Retinal pigment epithelial cell (primary cell): ENCODE measurements around the gene MLYCD.

Experiments used
- DNase-seq: peaks from one replicate; pipeline ENCODE4 v3.0.0-alpha.2; 2010; ENCODE audit warnings: low read depth
- H3K4me3 ChIP-seq: 2 replicates; pipeline ENCODE4 v1.5.1; 2011; ENCODE audit warnings: mild to moderate bottlenecking, low read length, control low read depth, moderate library complexity
- TF ChIP-seq, protein P1 (sequence below): conservative IDR thresholded peaks from 2 replicates; pipeline ENCODE4 v1.5.1; 2011; ENCODE audit warnings: low read depth, low read length, control low read depth, inconsistent platforms

Gene MLYCD

DNA sequence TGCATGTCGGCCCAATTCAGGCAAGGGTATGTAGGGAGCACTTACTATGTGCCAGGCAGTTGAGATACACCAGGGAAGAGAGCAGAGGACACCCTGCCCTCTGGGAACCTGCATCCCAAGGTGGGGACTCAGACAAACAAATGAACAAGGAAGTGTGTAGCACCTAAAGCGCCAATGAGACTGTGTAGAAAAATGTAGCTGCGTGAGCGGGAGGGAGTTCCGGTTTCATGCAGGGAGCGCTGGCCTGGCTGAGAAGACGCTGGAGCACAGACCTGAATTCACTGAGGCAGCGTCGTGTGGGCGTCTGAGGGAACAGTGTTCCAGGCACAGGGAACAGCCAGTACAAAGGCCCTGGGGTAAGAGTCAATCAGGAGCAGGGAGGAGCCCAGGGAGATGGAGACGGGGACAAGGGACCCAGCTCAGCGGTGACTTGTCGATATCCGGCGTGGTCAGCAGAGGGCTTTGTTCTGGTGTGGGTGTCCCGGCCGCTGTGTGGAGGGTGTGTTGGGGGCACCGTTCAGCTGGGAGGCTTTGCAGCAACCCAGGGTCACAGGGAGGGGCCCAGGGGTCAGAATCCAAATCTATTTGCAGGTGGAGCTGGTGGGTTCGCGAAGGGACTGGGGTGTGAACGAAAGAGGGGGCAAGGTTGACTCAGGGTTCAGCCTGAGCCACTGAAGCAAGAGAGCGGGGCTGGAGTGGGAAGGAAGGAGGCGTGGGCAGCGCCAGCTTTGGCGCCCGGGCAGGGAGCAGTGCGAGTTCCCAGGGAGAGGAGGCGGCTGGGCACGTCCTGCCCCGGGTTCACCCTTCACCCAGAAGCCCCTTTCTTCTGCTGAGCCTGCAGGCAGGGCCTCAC lies 36.3 kb downstream of the MLYCD start:
- no peak overlapping the region for H3K4me3 ChIP-seq
- DNase-seq: no peak
- TF ChIP-seq, protein P1, sequence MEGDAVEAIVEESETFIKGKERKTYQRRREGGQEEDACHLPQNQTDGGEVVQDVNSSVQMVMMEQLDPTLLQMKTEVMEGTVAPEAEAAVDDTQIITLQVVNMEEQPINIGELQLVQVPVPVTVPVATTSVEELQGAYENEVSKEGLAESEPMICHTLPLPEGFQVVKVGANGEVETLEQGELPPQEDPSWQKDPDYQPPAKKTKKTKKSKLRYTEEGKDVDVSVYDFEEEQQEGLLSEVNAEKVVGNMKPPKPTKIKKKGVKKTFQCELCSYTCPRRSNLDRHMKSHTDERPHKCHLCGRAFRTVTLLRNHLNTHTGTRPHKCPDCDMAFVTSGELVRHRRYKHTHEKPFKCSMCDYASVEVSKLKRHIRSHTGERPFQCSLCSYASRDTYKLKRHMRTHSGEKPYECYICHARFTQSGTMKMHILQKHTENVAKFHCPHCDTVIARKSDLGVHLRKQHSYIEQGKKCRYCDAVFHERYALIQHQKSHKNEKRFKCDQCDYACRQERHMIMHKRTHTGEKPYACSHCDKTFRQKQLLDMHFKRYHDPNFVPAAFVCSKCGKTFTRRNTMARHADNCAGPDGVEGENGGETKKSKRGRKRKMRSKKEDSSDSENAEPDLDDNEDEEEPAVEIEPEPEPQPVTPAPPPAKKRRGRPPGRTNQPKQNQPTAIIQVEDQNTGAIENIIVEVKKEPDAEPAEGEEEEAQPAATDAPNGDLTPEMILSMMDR: no peak

DNA sequence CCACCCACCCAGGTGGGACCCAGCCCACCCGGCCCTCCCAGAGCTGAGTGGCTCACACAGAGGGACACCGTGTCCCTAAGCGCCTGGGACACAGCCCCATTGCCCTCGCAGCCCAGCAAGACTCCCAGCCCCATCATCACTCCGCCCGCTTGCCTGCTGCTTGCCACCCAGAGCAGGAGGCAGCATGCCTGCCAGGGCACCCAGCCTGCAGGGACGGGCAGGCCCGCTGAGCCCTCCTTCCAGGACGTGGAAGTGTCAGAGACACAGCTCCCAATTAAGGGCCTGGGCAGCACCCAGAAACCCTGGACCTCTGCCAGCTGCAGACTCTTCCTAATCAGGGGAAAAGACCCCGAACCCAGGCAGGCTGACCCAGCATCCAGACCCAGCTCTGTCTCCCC lies 36.9 kb downstream of the MLYCD start:
- TF ChIP-seq, protein P1: no peak

DNA sequence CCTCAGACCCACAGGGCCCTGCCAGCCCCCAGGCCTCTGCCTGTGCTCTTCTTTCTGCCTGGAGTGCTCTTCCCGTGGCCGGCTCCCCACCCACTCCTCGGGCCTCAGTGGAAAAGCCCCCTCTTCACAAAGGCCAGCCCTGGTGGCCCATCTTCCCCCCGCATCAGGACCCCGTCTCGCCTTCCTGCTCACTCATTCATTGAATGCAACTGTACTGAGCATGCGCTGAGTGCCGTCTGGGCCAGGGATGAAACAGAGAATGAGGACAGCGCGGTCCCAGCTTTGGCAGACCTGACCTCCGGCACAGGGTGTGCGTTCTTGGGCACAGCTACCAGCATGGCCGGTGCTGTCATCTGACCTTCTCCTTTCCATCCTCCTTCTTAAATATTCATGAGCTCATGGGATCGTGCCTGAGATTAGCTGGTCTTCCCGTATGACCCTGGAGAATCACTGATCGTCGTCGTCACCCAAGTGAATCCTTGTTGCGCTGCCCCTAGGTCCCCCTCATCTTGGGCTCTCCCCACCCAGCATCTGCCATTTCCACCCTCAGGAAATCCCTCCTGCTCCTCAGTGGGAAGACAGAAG lies 37.8 kb downstream of the MLYCD start:
- TF ChIP-seq, protein P1: no peak
- no peak overlapping the region for H3K4me3 ChIP-seq
- DNase-seq: no peak

More for the DNA sequence above, 36.9 kb downstream of the MLYCD start:
- no peak overlapping the region for H3K4me3 ChIP-seq
- DNase-seq: no peak

DNA sequence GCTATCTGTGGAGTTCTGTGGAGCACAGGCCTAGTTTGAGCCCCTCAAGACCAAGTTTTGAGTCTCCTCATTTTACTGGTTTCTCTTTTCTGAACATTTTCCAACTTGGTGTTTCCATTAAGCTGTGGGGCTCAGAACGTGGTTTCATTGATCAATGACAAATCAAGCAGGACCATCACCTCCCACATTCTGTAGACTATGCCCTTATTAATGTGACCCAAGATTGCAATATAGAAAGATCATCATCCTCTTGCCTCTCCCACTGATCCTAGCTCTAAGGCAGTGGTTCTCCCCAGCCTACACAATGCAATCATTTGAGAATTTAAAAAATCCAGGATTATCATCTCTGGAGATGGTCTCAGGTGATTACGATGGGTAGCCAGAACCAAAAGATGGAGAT lies 38.4 kb downstream of the MLYCD start:
- TF ChIP-seq, protein P1: no peak
- DNase-seq: no peak
- no peak overlapping the region for H3K4me3 ChIP-seq

DNA sequence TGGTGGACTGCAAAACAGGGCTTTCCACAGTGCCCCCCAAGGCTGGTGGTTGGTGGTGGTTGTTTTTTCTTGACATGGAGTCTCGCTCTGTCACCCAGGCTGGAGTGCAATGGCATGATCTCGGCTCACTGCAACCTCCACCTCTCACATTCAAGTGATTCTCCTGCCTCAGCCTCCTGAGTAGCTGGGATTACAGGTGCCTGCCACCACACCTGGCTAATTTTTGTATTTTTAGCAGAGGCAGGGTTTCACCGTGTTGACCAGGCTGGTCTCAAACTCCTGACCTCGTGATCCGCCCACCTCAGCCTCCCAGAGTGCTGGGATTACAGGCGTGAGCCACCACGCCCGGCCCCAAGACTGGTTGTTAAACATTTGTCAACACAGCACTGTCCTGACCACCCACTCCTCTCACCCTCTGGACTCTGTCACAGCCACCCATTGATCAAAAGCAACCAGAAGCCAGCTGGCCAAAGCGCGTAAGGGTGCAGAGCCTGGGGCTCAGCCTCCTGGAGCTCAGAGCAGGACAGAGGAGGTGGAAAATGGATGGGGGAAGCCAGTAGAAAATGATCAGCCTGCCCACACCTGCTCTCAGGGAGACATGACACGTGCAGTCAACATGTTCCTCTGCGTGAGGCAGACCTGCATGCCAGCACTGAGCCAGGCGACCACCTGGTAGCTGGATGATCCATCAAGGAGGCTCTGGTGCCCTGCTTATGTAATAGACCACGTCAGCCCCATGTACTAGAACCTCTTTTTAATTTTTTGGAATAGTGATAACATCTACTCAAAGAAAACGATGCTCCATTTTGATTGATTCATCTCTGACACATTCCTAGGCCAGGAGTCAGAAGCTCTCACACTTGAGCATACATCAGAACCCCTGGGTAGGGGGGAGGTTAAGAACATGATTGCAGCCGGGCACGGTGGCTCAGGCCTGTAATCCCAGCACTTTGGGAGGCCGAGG lies 39.3 kb downstream of the MLYCD start:
- TF ChIP-seq, protein P1: no peak
- no peak for DNase-seq
- no peak overlapping the region for H3K4me3 ChIP-seq

DNA sequence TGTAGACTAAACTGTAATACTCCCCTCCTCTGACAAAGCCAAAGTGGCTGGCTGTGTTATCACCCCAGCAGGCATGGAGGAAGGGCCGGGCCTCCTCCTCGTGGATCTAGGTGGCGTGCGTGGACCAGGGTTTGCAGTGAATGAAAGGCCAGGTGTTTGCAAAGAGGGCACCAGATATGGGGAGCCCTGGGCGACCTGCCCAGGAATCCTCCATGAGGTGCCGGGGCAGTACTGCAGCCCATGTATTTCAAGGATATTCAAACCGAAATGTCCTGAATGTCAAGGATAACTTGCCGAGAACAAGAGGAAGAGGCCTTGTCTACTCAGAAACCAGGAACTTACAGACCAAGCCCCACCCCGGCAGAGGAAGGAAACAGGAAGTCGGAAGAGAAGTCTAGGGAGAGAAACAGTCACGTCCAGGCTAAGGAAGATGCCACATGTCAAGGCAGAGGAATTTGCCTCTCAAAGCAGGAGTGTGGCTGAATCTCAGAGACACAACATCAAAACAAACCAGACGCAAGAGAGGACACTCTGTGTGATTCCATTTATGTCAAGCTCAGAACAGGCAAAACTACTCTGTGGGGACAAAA lies 40.4 kb downstream of the MLYCD start:
- DNase-seq: no peak
- H3K4me3 ChIP-seq: no peak overlapping the region
- TF ChIP-seq, protein P1: no peak
